NCI-H526 (cell line): ENCODE measurements around the gene RIPK1.
"Not testable (repeated sequence)": the region's sequence is repeated elsewhere in the genome, so short reads cannot be mapped to it uniquely, and the experiment has no call there.

Experiments
- DNase-seq, 2 experiments: peaks; one replicate each; lab custom pipeline; 2025; lab: John Stamatoyannopoulos, UW

The RIPK1 gene

DNA sequence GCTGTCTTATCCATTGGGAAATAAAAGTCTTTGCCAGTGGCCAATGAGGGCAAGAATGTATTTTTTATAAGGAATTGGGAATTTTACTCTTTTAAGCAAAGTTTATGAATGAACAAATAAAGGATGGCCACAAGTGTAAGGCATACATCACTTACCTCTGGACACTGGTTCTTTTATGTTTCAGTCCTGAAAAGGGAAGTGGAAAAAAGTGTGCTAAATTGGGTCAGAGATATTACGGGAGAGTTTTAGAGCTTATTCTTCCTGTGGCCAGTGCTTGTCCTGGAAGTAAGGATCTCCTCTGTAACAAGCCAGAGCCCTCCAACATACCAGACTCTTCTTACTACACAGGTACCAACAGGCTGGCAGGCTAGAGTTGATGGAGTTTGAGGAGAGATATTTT lies 22.5 kb upstream of the RIPK1 start:
- no peak for DNase-seq

DNA sequence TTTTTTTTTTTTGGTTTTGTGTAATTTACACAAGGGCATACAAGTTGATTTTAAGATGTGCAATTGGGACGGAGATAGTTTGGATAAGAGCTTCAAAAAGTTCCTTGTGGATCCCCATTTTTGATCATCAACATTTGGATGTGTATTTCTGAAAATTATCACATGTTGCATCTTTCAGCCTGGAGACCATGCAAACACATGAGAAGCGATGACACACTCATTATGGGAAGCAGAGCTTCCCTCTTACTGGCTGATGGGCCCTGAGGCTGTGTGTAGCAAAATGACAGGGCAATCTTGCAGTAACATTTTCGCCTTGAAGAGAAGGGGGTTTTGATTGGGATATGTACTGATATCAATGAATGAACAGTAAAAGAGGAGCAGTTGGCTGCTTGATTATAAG lies 22.0 kb upstream of the RIPK1 start:
- no peak for DNase-seq

- DNase-seq, result not testable (repeated sequence)
Observed at GRCh38 chr6:3048009-3048408, 20.3 kb upstream of the RIPK1 start.

- DNase-seq, result no peak
Observed at GRCh38 chr6:3052481-3053230, 15.6 kb upstream of the RIPK1 start.

DNA sequence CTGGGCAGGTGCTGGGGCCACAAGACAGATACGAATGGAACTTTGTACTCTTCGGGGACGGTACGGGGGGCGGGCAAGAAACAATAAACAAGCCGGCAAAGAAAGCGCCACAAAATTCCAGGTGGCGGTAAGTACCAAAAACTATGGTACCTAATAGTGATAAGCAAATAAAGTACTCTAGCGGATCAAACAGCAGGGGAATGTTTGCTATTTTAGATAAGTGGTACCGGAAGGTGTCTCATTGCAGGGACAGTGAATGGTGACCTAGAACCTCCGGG lies 15.1 kb upstream of the RIPK1 start:
- no peak for DNase-seq

DNA sequence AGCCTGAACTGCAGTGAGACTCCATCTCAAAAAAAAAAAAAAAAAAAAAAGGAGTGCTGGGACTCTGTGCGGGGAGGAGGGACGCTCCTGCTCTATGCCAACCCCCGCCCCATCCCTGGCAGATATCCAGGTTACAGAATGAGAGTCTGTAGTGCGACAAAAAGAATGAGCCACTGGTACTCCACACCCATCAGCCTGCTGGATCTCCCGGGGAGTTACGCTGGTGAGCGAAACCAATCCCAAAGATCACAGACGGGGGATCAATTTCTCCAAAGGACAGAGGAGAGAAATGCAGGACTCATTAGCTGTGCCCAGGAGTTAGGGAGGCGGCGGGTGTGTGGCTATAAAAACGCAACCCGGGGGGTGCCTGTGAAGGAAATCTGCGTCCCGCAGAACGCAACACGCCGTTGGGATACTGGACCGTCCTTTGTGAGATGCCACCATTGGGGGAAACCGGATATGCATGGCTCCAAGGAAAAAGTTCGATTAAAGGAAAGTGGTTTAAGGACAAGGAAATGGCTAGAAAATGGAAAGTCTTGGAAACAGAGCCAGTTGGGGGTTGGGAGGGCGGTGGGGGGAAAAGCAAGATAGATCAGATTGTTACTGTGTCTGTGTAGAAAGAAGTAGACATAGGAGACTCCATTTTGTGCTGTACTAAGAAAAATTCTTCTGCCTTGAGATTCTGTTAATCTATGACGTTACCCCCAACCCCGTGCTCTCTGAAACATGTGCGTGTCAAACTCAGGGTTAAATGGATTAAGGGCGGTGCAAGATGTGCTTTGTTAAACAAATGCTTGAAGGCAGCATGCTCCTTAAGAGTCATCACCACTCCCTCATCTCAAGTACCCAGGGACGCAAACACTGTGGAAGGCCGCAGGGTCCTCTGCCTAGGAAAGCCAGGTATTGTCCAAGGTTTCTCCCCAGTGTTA lies 13.8 kb upstream of the RIPK1 start:
- DNase-seq, result not testable (repeated sequence)

- DNase-seq, result not testable (repeated sequence)
Observed at GRCh38 chr6:3055158-3055499, 13.2 kb upstream of the RIPK1 start.

DNA sequence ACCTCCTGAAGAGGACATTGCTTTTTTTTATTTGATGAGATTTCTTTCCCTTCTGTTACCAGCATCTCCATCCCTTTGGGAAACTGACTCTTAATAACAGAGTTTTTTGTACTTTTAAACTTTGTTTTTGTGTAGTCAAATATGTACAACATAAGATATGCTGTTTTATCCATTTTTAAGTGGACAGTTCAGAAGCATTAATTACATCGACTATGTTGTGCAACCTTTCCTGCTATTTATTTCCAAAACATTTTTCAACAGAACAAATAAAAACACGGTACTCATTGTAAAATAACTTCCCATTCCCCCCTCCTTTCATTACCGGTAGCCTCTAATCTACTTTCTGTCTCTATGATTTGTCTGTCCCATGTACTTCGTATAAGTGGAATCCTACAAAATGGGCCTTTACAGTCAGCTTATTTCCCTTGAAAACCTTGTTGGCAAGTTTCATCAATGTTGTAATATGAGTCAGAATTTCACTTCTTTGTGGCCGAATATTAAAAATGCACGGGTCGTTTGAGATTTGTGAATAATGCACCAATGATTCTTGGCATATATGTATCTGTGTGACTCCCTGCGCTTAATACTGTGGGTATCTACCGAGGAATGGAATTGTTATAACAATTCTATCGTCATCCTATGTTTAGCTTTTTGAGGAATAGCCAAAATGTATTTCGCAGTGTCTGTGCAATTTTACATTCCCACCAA lies 11.1 kb upstream of the RIPK1 start:
- DNase-seq, result no peak

- no peak for DNase-seq
Observed at GRCh38 chr6:3058957-3059356, 9.3 kb upstream of the RIPK1 start.

GRCh38 chr6:3060092-3060491 lies 8.2 kb upstream of the RIPK1 start:
- DNase-seq, result not testable (repeated sequence)

DNA sequence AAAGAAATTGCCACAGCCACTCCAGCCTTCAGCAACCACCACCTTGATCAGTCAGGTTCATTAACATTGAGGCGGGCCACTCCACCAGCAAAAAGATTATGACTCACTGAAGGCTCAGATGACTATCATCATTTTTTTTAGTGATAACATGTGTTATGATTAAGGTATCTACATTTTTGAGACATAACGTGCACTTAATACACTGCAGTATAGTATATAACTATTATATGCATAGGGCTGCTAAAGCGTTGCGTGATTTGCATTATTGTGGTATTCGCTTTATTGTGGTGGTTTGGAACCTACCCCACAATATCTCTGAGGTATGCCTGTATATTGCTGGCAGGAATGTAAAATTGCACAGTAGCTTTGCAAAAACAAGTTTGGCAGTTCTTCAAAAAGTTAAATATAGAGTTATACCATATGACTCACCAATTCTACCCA lies 6.8 kb upstream of the RIPK1 start:
- DNase-seq, result peak; percentile 22 to 51

DNA sequence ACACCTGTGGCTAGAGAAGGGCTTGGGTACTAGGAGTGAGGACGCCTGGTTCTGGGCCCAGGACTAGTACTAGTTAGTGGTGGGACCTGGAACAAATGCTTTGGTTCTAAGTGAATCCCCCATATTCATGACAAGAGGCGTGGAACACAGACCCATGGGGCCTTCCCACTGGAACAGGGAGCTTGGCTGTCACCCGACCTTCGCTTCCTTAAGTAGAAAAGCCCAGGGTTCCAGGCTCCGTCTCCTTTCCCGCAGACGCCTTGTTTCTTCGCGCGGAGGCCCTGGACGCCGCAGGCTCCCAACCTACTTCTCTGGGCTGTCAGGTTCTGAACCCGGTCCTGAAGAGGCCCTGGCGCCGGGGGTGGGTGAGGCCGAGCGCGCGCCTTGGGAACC lies 5.0 kb upstream of the RIPK1 start:
- DNase-seq, result not testable (repeated sequence)

- peak; percentile 68 to 89 for DNase-seq
Observed at GRCh38 chr6:3063733-3064700, 4.3 kb upstream of the RIPK1 start.

GRCh38 chr6:3071568-3071967 lies 3.3 kb downstream of the RIPK1 start:
- no peak for DNase-seq

GRCh38 chr6:3072798-3073197 lies 4.5 kb downstream of the RIPK1 start:
- DNase-seq, result no peak

GRCh38 chr6:3073382-3073781 lies 5.1 kb downstream of the RIPK1 start:
- no peak for DNase-seq

- DNase-seq, result no peak
Observed at GRCh38 chr6:3075772-3076113, 7.4 kb downstream of the RIPK1 start.

GRCh38 chr6:3076320-3076719 lies 8.0 kb downstream of the RIPK1 start:
- DNase-seq, result no peak

- no peak for DNase-seq
Observed at GRCh38 chr6:3077430-3077829, 9.1 kb downstream of the RIPK1 start.

DNA sequence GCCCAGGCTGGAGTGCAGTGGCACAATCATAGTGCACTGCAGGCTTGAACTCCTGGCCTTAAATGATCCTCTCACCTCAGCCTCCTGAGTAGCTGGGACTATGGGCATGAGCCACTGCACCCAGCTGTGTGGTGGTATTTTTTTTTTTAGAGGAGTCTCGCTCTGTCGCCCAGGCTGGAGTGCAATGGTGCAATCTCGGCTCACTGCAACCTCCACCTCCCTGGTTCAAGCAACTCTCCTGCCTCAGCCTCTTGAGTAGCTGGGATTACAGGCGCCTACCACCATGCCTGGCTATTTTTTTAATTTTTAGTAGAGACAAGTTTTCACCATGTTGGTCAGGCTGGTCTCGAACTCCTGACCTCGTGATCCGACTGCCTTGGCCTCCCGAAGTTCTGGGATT lies 10.7 kb downstream of the RIPK1 start:
- not testable (repeated sequence) for DNase-seq

GRCh38 chr6:3079682-3080081 lies 11.4 kb downstream of the RIPK1 start:
- no peak for DNase-seq

DNA sequence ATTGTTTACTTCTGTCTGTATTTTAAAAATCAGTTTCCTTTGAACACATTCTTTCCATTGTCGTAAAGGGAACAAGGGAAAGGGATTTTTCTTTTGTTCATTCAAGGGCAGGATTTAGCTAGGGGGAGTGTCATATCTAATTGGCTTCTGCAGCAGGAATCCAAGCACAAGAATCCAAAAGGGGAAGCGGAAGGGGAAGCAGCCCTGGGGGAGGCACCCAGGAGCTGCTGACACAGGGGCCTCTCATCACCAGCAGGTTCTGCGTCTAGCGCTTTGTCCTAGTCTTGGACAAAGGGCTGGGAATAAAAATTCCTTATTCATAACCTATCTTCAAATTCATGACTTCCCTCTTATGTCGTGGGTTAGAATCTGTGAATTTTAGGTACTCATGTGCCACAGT lies 13.7 kb downstream of the RIPK1 start:
- DNase-seq, result no peak
